OCI-LY7 (cell line): ENCODE data around the gene USP17L29.
"Not testable (repeated sequence)": the region's sequence is repeated elsewhere in the genome, so short reads cannot be mapped to it uniquely, and the experiment has no call there.

Experiments
- CTCF ChIP-seq: fragments of 200-600 bp; sonication (generic); conservative IDR thresholded peaks from 2 replicates; pipeline ENCODE4 v1.5.1; 2014; ENCODE audit warnings: mild to moderate bottlenecking, antibody characterized with exemption, low read length, moderate library complexity, mixed read lengths
- EZH2phosphoT487 ChIP-seq: fragments of 200-600 bp; sonication (generic); IDR thresholded peaks from 2 replicates; pipeline ENCODE4 v1.6.1; 2018; ENCODE audit warnings: low read depth, borderline replicate concordance, mild to moderate bottlenecking, mixed run types, antibody characterized with exemption, low read length, moderate library complexity, mixed read lengths

GRCh38 chr4:9389001-9389400, 35.6 kb downstream of the USP17L29 start:
- not testable (repeated sequence) for TF ChIP-seq CTCF, EZH2phosphoT487
